ENCODE data around the gene KDM2B.

The KDM2B gene

DNA sequence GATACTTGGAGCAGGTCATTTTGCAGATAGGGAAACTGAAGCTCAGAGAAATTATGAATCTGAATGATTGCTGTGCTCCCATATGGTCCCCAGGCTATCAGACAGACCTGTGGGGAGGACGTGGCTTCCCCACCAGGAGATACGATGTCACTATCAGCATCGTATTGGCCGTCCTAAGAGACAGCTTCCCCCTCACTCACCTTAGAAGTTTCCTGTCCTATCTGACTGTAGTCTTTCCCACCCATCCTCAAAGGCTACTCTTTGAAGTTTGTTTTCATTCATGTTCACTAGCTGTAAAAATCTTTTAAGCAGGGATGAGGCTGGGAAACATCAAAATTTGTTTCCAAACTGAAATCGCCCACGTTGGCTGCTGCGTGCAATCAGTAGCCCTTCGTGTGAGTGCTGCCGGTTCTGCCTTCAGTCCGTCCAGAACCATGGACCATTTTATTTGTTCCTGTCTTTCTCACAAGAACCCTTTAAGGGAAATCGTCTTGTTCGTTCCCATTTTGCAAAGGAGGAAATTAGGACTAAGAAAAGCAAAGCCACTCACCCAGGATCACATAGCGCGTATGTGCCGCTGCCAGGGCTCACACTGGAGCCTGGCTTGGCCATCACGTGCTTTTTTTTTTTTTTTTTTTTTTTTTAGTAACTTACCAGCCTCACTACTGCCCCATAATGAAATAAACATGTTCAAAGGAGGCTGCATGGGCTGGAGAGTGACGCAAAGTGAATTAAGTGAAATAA, 1.0 kb upstream of the KDM2B start:
- Mint-ChIP-seq H3K4me3 (peak overlapping the region; percentile 95 to 98 (median 97)), H3K27me3 (ENCODE audit: low read depth) (peaks cover 3% of the 10 kb centered on the region), H3K36me3 (ENCODE audit: low read depth) (no peaks in the 10 kb centered on the region), H3K4me1 (peaks cover 39% of the 10 kb centered on the region), H3K9me3 (no peaks in the 10 kb centered on the region), H3K27ac (peak overlapping the region; percentile 87 to 98 (median 95))
- TF ChIP-seq, protein P1, sequence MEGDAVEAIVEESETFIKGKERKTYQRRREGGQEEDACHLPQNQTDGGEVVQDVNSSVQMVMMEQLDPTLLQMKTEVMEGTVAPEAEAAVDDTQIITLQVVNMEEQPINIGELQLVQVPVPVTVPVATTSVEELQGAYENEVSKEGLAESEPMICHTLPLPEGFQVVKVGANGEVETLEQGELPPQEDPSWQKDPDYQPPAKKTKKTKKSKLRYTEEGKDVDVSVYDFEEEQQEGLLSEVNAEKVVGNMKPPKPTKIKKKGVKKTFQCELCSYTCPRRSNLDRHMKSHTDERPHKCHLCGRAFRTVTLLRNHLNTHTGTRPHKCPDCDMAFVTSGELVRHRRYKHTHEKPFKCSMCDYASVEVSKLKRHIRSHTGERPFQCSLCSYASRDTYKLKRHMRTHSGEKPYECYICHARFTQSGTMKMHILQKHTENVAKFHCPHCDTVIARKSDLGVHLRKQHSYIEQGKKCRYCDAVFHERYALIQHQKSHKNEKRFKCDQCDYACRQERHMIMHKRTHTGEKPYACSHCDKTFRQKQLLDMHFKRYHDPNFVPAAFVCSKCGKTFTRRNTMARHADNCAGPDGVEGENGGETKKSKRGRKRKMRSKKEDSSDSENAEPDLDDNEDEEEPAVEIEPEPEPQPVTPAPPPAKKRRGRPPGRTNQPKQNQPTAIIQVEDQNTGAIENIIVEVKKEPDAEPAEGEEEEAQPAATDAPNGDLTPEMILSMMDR (IDR thresholded peaks at IDR 0.05; ENCODE audit: unreplicated experiment in 3 of 3), result no peak

DNA sequence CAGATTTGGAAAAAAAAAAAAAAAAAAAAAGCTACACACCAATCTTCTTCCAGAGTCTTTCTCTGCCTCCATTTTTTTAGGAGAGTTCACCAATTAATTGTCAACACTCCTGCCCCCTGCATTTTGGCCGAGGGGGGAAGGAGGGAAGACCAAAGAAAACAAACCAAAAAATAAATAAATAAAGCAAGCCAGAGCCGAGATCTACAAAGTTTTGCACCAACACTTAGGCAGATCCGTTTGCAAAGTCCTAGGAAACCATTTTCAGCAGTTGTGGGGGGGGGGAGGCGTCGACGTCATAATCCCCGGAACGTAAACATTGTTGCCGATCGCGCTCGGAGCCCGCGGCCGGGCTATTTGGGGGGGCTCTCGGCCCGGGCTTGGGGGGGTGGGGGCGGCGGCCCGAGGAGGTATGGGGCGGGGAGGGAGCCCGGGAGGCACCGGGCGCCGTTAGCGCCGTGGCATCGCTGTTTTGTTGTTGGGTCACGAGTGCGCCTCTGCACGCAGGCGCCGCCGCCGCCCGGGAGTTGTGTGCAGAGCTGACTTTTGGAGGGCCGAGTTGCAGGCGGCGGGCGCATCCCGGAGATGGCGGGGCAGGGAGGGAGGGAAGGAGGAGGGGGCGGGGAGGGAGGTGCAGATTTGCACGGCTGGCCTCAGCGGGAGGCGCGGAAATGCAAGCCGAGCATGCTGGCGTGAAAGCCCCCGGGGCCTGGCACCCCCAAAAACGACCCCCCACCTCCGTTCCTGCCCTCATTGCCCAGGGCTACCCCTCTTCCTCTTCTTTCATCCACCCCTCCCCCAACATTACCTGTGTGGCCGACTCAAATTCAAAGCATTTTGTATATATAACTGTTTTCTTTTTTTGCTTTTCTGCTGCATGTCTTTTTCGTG, 598 bp downstream of the KDM2B start:
- TF ChIP-seq, protein P1 (IDR thresholded peaks at IDR 0.05; ENCODE audit: unreplicated experiment in 3 of 3), result no peak
- Mint-ChIP-seq H3K36me3 (ENCODE audit: low read depth) (peaks cover 3% of the 10 kb centered on the region), H3K9me3 (no peaks in the 10 kb centered on the region), H3K4me1 (peaks cover 55% of the 10 kb centered on the region), H3K27ac (peak overlapping the region; percentile 87 to 98 (median 95)), H3K27me3 (ENCODE audit: low read depth) (peaks cover 3% of the 10 kb centered on the region), H3K4me3 (peak overlapping the region; percentile 95 to 98 (median 97))

DNA sequence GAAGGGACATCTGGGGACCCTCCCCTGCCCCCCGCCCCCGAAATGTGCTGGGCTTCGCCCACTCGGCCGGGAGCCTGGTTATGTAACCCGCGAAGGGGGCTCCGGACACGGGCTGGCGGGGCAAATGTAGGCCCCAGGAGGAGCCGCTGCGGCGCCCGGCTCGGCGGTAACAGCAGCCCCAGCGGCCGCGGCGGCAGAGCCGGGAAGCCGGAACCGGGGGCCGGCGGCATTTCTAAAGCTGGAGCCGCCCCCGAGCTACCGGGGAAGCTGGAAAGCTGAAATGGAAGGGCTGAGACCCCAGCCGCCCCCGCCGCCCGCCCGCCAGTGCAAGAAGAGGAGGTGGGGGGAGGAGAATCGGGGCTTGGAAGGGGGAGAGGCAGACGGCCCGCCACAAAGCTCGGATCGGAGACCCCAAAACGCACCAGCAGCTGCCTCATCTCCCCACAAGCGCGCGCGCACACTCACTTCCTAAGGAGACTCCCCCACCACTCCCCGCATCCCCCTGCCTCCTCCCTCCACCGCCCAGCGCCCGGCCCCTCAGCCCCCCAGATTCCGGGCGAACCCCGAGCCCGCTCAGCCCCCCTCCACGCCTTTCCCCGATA, 1.5 kb downstream of the KDM2B start:
- TF ChIP-seq, protein P1 (IDR thresholded peaks at IDR 0.05; ENCODE audit: unreplicated experiment in 3 of 3), result no peak
- Mint-ChIP-seq H3K4me1 (peaks cover 63% of the 10 kb centered on the region), H3K27ac (peak overlapping the region; percentile 87 to 96 (median 95)), H3K36me3 (ENCODE audit: low read depth) (peaks cover 9% of the 10 kb centered on the region), H3K9me3 (no peaks in the 10 kb centered on the region), H3K27me3 (ENCODE audit: low read depth) (peaks cover 3% of the 10 kb centered on the region), H3K4me3 (peak overlapping the region; percentile 95 to 98 (median 97))

DNA sequence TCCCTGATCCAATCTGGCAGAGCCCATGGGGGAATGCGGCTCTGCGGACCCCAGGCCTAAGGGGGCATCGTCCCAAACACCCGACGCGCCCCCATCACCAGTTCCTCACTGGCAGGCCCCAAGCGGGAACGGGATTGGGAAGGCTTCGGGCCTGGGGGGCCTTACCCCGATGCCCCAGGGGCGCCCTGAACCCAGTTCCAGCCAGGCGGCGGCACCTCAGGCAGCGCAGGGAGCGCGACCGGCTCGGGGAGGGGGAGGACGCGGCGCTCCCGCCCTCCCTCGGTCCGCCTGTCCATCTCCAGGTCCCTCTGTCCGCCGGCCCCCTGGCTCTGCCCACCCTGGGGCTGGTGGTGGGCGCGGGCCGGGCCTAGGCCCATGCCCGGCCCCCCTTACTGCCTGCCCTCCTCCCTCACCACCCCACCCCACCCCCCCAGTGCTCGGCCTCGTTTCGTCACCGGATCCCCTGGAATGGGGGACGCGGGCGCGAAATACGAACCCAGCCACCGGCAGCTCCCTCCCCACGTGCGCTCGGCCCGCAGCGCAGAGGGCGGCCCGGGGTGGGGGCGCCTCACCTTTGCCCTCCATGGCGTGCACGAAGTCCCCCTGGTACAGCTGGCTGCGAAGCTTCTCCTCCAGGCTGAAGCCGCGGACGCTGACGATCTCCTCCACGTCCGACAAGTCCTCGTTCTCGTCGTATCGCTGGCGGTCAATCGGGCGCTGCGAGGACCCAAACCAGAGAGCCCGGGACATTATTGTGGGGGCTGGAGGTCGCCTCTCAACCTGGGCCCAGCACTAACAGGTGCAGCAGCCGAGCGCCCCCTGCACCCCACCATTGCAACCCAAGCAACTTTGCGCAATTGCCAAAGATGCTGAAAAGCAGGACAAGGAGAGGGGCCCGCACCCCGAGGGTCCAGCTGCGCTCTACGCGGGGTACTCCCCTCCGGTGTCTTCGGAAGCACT, 2.3 kb downstream of the KDM2B start:
- Mint-ChIP-seq H3K36me3 (ENCODE audit: low read depth) (peaks cover 16% of the 10 kb centered on the region), H3K4me3 (peak overlapping the region; percentile 84), H3K9me3 (no peaks in the 10 kb centered on the region), H3K27me3 (ENCODE audit: low read depth) (peaks cover 8% of the 10 kb centered on the region), H3K4me1 (peaks cover 69% of the 10 kb centered on the region), H3K27ac (peak overlapping the region in 2 of 3 experiments; percentile 48 to 93)
- TF ChIP-seq, protein P1 (IDR thresholded peaks at IDR 0.05; ENCODE audit: unreplicated experiment in 3 of 3), result no peak

Data from nephron (organoid).